ENCODE results near the gene U2AF1. TPM values are rescaled to one million over a fixed set of nuclear protein-coding genes. Genes with fewer than 3 reads are reported as not detected.
"Not testable (repeated sequence)": the region's sequence is repeated elsewhere in the genome, so short reads cannot be mapped to it uniquely, and the experiment has no call there.

Gene U2AF1
- total RNA-seq: 13.8 TPM
- long read RNA-seq, transcript U2AF1-202 (8 exons, 940 nt): major isoform, 13 of 20 reads
- long read RNA-seq, partial matches to known transcripts: 0 of 20 reads
- long read RNA-seq, other reads (novel, unspliced or antisense): 3 of 20 reads

GRCh38 chr21:43106965-43107793, at the start of gene U2AF1:
Gene U2AF1 (minus strand): TSS chr21:43107570. CDS start chr21:43107494, 76 bp downstream.
- ATAC-seq: peak; percentile 100
- intact Hi-C loops (cut with DNase I): not testable (repeated sequence)
- DNase-seq (ENCODE audit: missing footprints): peak; percentile 88

GRCh38 chr21:43153601-43154000, 46.2 kb upstream of the U2AF1 start:
- intact Hi-C loops (cut with DNase I); ATAC-seq; DNase-seq (ENCODE audit: missing footprints): not testable (repeated sequence)

- ATAC-seq; DNase-seq (ENCODE audit: missing footprints); intact Hi-C loops (cut with DNase I): not testable (repeated sequence)
Observed at GRCh38 chr21:43149344-43149743, 42.0 kb upstream of the U2AF1 start.

GRCh38 chr21:43147999-43148398, 40.6 kb upstream of the U2AF1 start:
- DNase-seq (ENCODE audit: missing footprints); intact Hi-C loops (cut with DNase I): not testable (repeated sequence)
- peak; percentile 83 for ATAC-seq

GRCh38 chr21:43146637-43147036, 39.3 kb upstream of the U2AF1 start:
- DNase-seq (ENCODE audit: missing footprints); ATAC-seq; intact Hi-C loops (cut with DNase I): not testable (repeated sequence)

- intact Hi-C loops (cut with DNase I); DNase-seq (ENCODE audit: missing footprints); ATAC-seq: not testable (repeated sequence)
Observed at GRCh38 chr21:43141407-43141806, 34.0 kb upstream of the U2AF1 start.

- intact Hi-C loops (cut with DNase I); DNase-seq (ENCODE audit: missing footprints): not testable (repeated sequence)
- peak; percentile 48 for ATAC-seq
Observed at GRCh38 chr21:43138944-43139343, 31.6 kb upstream of the U2AF1 start.

GRCh38 chr21:43134520-43134919, 27.1 kb upstream of the U2AF1 start:
- DNase-seq (ENCODE audit: missing footprints); ATAC-seq; intact Hi-C loops (cut with DNase I): not testable (repeated sequence)

GRCh38 chr21:43130094-43130493, 22.7 kb upstream of the U2AF1 start:
- DNase-seq (ENCODE audit: missing footprints); ATAC-seq; intact Hi-C loops (cut with DNase I): not testable (repeated sequence)

GRCh38 chr21:43115956-43116355, 8.6 kb upstream of the U2AF1 start:
- intact Hi-C loops (cut with DNase I); ATAC-seq; DNase-seq (ENCODE audit: missing footprints): not testable (repeated sequence)

GRCh38 chr21:43114483-43114882, 7.1 kb upstream of the U2AF1 start:
- DNase-seq (ENCODE audit: missing footprints); intact Hi-C loops (cut with DNase I); ATAC-seq: not testable (repeated sequence)

- intact Hi-C loops (cut with DNase I); DNase-seq (ENCODE audit: missing footprints); ATAC-seq: not testable (repeated sequence)
Observed at GRCh38 chr21:43109006-43109405, 1.6 kb upstream of the U2AF1 start.

- ATAC-seq; DNase-seq (ENCODE audit: missing footprints); intact Hi-C loops (cut with DNase I): not testable (repeated sequence)
Observed at GRCh38 chr21:43108177-43108576, 807 bp upstream of the U2AF1 start.

GRCh38 chr21:43107794-43108137, 396 bp upstream of the U2AF1 start:
- intact Hi-C loops (cut with DNase I); DNase-seq (ENCODE audit: missing footprints); ATAC-seq: not testable (repeated sequence)

GRCh38 chr21:43104642-43105041, 2.7 kb downstream of the U2AF1 start:
- ATAC-seq; intact Hi-C loops (cut with DNase I); DNase-seq (ENCODE audit: missing footprints): not testable (repeated sequence)

- intact Hi-C loops (cut with DNase I); ATAC-seq; DNase-seq (ENCODE audit: missing footprints): not testable (repeated sequence)
Observed at GRCh38 chr21:43102281-43102680, 5.1 kb downstream of the U2AF1 start.

- DNase-seq (ENCODE audit: missing footprints); intact Hi-C loops (cut with DNase I); ATAC-seq: not testable (repeated sequence)
Observed at GRCh38 chr21:43101676-43102075, 5.7 kb downstream of the U2AF1 start.

GRCh38 chr21:43101000-43101399, 6.4 kb downstream of the U2AF1 start:
- intact Hi-C loops (cut with DNase I); ATAC-seq; DNase-seq (ENCODE audit: missing footprints): not testable (repeated sequence)

GRCh38 chr21:43091979-43092614, 15.3 kb downstream of the U2AF1 start:
- intact Hi-C loops (cut with DNase I); DNase-seq (ENCODE audit: missing footprints); ATAC-seq: not testable (repeated sequence)

All from Right ventricle myocardium inferior (tissue), 1 donor.